ENCODE results near the gene GRID2.

Gene GRID2

DNA sequence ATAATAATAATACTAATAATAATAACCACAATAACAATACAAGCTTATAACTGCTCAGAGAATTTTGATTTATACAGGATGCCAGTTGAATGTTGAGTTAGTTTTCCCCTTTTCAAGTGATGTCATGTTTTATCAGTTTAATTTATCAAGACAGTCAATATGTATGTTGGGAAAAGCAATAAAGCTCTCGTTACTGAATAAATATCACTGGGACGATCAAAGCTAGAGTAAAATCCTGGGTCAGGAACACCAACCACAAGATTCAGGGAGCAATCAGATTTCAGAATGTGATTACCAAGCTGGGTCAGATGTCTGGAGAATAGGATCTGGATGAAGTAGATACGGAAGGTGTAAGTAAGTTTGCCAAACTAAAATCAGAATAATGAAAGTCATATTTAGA lies 179.6 kb downstream of the GRID2 start:
- no peak for DNase-seq
- H4K20me1 ChIP-seq (ENCODE audit: insufficient read depth, low read length), result no peaks in the 10 kb centered on the region
- no peak overlapping the region for H2AFZ ChIP-seq (ENCODE audit: low read length)
- no peaks in the 10 kb centered on the region for H3F3A ChIP-seq (ENCODE audit: insufficient read depth, low read length)
- H3K9ac ChIP-seq (ENCODE audit: low read length), result no peak overlapping the region
- H3K9me2 ChIP-seq (replicated peaks; ENCODE audit: insufficient read depth, low read length), result no peaks in the 10 kb centered on the region
- H3K9me3 ChIP-seq (replicated peaks; ENCODE audit: insufficient read depth, low read length), result no peaks in the 10 kb centered on the region
- H3K27me3 ChIP-seq (replicated peaks; ENCODE audit: insufficient read depth, low read length), result no peaks in the 10 kb centered on the region
- no peak for TF ChIP-seq EZH2phosphoT487 (IDR thresholded peaks at IDR 0.05; ENCODE audit: low read length)
- TF ChIP-seq, protein P1, sequence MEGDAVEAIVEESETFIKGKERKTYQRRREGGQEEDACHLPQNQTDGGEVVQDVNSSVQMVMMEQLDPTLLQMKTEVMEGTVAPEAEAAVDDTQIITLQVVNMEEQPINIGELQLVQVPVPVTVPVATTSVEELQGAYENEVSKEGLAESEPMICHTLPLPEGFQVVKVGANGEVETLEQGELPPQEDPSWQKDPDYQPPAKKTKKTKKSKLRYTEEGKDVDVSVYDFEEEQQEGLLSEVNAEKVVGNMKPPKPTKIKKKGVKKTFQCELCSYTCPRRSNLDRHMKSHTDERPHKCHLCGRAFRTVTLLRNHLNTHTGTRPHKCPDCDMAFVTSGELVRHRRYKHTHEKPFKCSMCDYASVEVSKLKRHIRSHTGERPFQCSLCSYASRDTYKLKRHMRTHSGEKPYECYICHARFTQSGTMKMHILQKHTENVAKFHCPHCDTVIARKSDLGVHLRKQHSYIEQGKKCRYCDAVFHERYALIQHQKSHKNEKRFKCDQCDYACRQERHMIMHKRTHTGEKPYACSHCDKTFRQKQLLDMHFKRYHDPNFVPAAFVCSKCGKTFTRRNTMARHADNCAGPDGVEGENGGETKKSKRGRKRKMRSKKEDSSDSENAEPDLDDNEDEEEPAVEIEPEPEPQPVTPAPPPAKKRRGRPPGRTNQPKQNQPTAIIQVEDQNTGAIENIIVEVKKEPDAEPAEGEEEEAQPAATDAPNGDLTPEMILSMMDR (IDR thresholded peaks at IDR 0.05; ENCODE audit: low read length), result no peak
- no peak for TF ChIP-seq EZH2 (optimal IDR thresholded peaks at IDR 0.05; ENCODE audit: low read depth, low read length)
- no peak overlapping the region for H3K27ac ChIP-seq (ENCODE audit: low read length)
- H3K79me2 ChIP-seq (ENCODE audit: low read length), result no peaks in the 10 kb centered on the region
- H3K4me2 ChIP-seq (ENCODE audit: low read depth, low read length), result no peak overlapping the region
- no peaks in the 10 kb centered on the region for H3K36me3 ChIP-seq (replicated peaks; ENCODE audit: insufficient read depth, low read length)
- H3K4me1 ChIP-seq (ENCODE audit: low read length), result no peaks in the 10 kb centered on the region
- H3K4me3 ChIP-seq (ENCODE audit: low read length), result no peak overlapping the region

DNA sequence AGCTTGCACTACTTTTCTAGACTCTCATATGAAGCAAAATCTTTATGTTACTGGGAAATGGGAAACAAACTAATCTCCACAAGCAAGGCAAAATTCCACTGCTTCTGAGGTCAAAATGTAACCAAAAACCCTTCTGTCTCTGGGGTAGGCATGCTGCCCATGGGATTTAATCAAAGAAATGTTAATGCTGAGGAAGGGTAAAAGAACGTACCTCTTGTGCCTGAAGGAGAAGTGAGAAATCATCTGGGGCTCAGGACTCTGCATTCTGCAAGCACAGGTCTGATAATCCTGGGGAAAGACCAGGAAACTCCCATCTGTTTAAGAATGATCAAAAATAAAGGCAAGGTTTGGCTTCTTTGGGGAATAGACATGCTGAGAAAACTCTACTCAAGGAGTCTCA lies 184.7 kb downstream of the GRID2 start:
- DNase-seq, result no peak
- TF ChIP-seq EZH2phosphoT487 (IDR thresholded peaks at IDR 0.05; ENCODE audit: low read length) (no peak), EZH2 (optimal IDR thresholded peaks at IDR 0.05; ENCODE audit: low read depth, low read length) (no peak)
- TF ChIP-seq, protein P1 (IDR thresholded peaks at IDR 0.05; ENCODE audit: low read length), result no peak
- Histone ChIP-seq H3K4me3 (ENCODE audit: low read length) (no peak overlapping the region), H2AFZ (ENCODE audit: low read length) (no peak overlapping the region), H3K4me1 (ENCODE audit: low read length) (no peaks in the 10 kb centered on the region), H3K79me2 (ENCODE audit: low read length) (no peaks in the 10 kb centered on the region), H3K36me3 (replicated peaks; ENCODE audit: insufficient read depth, low read length) (no peaks in the 10 kb centered on the region), H3K27me3 (replicated peaks; ENCODE audit: insufficient read depth, low read length) (no peaks in the 10 kb centered on the region), H3F3A (ENCODE audit: insufficient read depth, low read length) (no peaks in the 10 kb centered on the region), H4K20me1 (ENCODE audit: insufficient read depth, low read length) (no peaks in the 10 kb centered on the region), H3K4me2 (ENCODE audit: low read depth, low read length) (no peak overlapping the region), H3K9me3 (replicated peaks; ENCODE audit: insufficient read depth, low read length) (no peaks in the 10 kb centered on the region), H3K9me2 (replicated peaks; ENCODE audit: insufficient read depth, low read length) (no peaks in the 10 kb centered on the region), H3K27ac (ENCODE audit: low read length) (no peak overlapping the region), H3K9ac (ENCODE audit: low read length) (no peak overlapping the region)

DNA sequence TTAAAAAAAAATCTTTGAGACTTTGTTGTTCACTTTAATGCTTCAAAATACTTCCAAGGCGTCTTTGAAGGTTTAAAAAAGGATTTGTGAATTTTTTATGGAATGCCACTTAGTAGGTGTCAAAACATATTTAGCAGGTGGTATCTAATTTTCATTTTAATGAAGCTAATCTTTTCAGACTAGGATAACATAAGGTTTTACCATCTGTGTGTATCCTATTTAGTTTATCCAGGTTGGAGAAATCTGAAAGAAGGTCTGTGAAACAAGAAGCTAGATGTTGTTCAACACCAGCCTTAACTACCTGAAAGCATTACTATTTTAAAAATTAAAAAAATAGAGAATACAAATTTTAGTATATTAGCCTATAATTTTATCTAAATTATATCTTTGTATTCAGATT lies 193.4 kb downstream of the GRID2 start:
- DNase-seq, result no peak
- Histone ChIP-seq H3K36me3 (replicated peaks; ENCODE audit: insufficient read depth, low read length) (no peaks in the 10 kb centered on the region), H4K20me1 (ENCODE audit: insufficient read depth, low read length) (no peaks in the 10 kb centered on the region), H3F3A (ENCODE audit: insufficient read depth, low read length) (no peaks in the 10 kb centered on the region), H3K4me2 (ENCODE audit: low read depth, low read length) (no peak overlapping the region), H3K9ac (ENCODE audit: low read length) (no peak overlapping the region), H3K27ac (ENCODE audit: low read length) (no peak overlapping the region), H3K4me1 (ENCODE audit: low read length) (no peaks in the 10 kb centered on the region), H3K9me2 (replicated peaks; ENCODE audit: insufficient read depth, low read length) (no peaks in the 10 kb centered on the region), H3K79me2 (ENCODE audit: low read length) (no peaks in the 10 kb centered on the region), H3K27me3 (replicated peaks; ENCODE audit: insufficient read depth, low read length) (no peaks in the 10 kb centered on the region), H2AFZ (ENCODE audit: low read length) (no peak overlapping the region), H3K4me3 (ENCODE audit: low read length) (no peak overlapping the region), H3K9me3 (replicated peaks; ENCODE audit: insufficient read depth, low read length) (no peaks in the 10 kb centered on the region)
- TF ChIP-seq, protein P1 (IDR thresholded peaks at IDR 0.05; ENCODE audit: low read length), result no peak
- TF ChIP-seq EZH2 (optimal IDR thresholded peaks at IDR 0.05; ENCODE audit: low read depth, low read length) (no peak), EZH2phosphoT487 (IDR thresholded peaks at IDR 0.05; ENCODE audit: low read length) (no peak)

Data from MM.1S (cell line).